ENCODE measurements around the gene NAP1L4.

DNA sequence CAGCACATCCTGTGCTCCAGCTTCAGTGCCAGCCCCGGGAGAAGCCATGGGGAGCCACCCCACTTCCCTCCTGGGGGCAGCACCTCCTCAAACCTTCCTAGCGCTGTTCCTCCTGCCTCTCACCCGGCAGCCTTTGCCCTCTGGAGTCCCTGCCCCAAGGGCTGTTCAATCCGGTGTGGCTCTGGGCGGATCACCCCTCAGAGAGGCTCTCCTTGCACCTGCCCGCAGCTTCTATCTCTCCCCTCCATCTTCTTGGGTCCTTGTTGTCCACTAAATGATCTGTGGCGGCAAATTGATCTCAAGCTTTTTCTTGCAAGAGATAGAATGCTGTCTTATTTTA is 88.5 kb downstream of the NAP1L4 start:
- TF ChIP-seq POLR2A (IDR thresholded peaks at IDR 0.05) (no peak), CTCF (IDR thresholded peaks at IDR 0.05) (peak in 1 of 4 donors; percentile 7)

Measured in right lobe of liver (tissue), 4 donors.